ENCODE results near the gene STK10.
A peak's percentile ranks its signal among the peaks of the same experiment; 100 is the strongest.
"Not testable (repeated sequence)": the region's sequence is repeated elsewhere in the genome, so short reads cannot be mapped to it uniquely, and the experiment has no call there.

STK10 gene

GRCh38 chr5:172048539-172049101, 139.4 kb downstream of the STK10 start:
- no peak for FAIRE-seq

GRCh38 chr5:172048170-172048422, 139.9 kb downstream of the STK10 start:
- FAIRE-seq: no peak

GRCh38 chr5:172046593-172046992, 141.4 kb downstream of the STK10 start:
- no peak for FAIRE-seq

DNA sequence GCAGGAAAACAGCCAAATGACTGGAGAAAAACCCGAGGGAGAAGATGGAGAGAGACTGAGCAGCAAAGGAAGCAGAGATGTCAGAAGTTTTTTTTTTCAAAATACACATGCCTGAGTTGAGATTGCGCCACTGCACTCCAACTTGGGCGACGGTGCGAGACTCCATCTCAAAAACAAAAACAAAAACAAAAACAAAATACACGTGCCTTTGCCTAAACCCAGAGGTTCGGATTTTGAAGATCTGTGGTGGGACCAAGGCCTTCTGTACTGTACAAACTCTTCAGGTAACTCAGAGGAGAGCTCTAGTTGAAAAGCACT, 142.8 kb downstream of the STK10 start:
- FAIRE-seq: no peak

GRCh38 chr5:172044631-172045314, 143.3 kb downstream of the STK10 start:
- no peak for FAIRE-seq

DNA sequence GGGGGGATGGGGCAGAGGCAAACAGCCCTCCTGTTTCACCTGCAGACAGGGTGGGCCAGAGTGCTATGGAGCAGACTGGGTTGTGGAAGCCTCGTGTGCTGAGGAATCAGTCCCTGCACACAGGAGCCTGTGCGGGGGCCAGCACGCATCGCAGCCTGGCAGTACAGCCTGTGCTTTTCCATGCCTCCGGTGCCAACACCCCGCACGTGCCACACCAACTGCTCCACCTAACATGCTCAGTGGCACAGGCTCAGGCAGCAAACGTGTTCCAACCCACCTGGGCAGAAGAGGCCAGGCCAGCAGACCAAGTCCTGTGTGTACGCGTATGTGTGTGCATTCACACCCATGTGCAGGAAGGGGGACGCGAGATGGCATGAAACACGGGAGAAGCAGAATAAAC, 144.2 kb downstream of the STK10 start:
- no peak for FAIRE-seq

- FAIRE-seq: no peak
These were observed 145.8 kb downstream of the STK10 start for GRCh38 chr5:172042183-172042582.

DNA sequence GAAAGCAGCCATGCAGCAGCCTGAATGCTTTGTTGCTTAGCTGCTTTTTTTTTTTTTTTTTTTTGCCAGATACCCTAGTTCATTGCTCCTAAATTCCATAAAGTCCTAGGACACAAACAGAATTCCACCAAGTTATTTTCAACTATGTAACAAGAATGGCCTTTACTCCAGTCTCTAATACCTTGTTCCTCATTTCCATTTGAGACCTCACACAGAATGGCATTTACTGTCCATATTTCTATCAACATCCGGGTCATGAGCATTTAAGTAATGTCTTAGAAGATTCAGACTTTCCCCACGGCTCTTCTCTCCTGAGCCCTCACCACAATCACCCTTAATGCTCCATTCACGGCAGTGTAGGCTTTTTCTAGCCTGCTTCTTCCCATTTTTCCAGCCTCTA, 149.9 kb downstream of the STK10 start:
- FAIRE-seq: no peak

DNA sequence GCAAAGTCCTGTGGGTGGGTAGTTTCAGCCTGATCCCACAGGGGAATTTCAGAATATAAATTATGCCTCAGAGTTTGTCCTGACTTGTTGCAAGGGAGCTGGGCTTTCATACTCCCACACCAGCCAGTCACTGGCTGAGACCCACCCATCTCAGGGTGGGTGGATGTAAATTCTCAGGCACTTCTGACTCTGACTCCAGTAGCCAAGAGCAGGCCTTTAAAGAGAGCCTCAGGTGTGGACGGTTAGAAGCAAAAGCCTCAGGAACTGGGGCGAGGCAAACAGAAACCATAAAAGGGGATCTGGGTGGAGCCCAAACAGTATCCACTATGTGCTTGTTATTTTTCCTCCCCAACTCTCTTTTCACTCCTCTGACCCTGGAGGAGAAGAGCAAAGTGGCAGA, 153.0 kb downstream of the STK10 start:
- FAIRE-seq: no peak

DNA sequence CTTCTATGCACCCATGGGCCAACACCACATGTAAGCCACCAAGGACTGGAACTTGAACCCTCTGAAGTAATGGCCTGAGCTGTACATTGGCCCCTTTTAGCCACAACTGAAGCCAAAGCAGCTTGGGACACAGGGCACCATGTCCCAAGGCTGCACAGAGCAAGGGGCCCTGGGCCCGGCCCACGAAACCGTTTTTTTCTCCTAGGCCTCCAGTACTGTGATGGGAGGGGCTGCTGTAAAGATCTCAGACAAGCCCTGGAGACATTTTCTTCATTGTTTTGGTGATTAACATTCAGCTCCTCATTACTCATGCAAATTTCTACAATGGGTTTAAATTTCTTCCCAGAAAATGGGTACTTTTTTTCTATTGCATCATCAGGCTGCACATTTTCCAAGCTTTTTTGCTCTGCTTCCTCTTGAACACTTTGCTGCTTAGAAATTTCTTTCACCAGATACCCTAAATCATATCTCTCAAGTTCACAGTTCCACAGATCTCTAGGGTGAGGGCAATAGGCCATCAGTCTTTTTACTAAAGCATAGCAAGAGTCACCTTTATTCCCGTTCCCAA, 156.0 kb downstream of the STK10 start:
- no peak for FAIRE-seq

GRCh38 chr5:172029876-172030275, 158.1 kb downstream of the STK10 start:
- no peak for FAIRE-seq

DNA sequence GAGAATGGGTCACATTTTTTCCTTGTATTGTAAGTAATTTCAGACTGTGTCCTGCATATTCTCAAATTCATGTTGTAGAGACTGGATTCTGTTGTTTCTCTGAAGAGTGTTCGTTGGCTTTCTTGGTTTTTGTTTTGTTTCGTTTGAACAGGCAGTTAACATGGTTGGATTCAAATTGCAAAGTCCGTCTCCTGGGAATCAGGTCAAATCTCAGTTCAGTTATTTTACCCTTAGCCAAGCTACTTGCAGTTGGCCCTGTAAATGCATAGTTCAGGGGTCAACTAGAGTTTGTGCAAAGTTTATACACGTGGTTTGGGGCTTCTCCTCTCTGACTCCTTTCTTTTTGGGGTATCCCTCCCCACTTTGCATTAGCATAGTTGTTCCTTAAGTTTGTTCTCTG, 159.9 kb downstream of the STK10 start:
- FAIRE-seq: no peak

DNA sequence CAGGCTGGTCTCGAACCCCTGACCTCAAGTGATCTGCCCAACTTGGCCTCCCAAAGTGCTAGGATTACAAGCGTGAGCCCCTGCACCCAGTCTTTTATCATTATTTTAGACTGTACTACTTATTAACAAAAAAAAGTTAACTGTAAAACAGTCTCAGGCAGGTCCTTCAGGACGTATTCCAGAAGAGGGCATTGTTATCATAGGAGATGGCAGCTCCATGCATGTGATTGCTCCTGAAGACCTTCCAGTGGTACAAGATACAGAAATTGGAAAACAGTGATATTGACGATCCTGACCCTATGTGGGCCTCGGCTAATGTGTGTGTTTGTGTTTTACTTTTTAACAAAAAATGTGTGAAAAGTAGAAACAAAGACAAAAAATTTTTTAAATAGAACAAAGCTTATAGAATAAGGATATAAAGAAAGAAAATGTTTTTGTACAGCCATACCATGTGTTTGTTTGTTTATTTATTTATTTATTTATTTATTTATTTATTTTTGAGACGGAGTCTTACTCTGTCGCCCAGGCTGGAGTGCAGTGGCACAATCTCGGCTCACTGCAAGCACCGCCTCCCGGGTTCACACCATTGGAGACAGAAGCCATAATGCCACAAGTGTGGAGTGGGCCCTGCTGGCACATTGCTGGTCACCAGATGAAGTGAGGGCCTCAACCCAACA, 167.8 kb downstream of the STK10 start:
- not testable (repeated sequence) for FAIRE-seq

- no peak for FAIRE-seq
These were observed 172.7 kb downstream of the STK10 start for GRCh38 chr5:172015346-172015745.

GRCh38 chr5:172010278-172010677, 177.7 kb downstream of the STK10 start:
- no peak for FAIRE-seq

DNA sequence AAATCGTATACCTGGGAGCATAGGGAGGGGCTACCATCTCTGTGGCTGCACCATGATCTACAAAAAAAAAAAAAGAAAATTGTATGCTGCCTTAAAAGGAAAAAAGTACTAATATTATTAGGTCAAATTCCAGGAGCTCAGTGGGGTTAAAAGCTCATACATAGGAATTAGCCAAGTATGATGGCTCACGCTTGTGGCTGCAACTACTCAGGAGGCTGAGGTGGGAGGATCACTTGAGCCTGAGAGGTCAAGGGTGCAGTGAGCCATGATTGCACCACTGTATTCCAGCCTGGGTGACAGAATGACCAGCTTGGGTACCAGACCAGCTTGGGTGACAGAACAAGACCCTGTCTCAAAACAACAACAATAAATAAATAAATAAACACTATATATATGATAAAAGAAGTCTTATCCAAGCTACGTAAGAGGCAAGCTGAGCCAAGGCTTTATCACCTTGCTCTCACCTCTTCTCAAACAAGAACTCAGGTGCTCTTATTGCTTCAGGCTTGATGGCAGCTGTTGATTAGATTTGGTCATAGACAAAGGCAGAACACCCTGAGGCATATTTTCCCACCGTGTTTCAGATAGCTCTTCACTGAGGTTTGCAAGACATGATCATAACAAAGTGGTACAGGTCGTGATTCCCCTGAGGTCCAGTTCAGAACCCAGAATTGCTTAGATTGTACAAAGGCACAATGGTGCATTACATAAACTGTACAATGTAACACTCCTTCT, 178.3 kb downstream of the STK10 start:
- FAIRE-seq: no peak

- FAIRE-seq: no peak
These were observed 179.3 kb downstream of the STK10 start for GRCh38 chr5:172008689-172009141.

DNA sequence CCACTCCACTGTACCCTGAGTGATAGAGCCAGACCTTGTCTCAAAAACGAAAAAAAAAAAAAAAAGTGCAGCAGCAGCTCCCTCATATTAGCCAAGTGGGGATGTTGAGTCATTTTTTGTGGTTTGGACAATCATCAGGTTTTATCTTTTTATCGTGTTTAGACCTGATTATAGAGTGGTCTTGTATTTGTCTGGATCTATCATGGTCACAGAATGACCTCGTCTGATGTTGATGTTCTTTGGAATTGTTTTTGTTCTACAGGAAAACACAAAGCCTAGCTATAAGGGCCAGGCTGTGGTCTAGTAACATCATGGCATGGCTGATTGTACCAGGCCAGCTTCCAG, 179.9 kb downstream of the STK10 start:
- FAIRE-seq: no peak

DNA sequence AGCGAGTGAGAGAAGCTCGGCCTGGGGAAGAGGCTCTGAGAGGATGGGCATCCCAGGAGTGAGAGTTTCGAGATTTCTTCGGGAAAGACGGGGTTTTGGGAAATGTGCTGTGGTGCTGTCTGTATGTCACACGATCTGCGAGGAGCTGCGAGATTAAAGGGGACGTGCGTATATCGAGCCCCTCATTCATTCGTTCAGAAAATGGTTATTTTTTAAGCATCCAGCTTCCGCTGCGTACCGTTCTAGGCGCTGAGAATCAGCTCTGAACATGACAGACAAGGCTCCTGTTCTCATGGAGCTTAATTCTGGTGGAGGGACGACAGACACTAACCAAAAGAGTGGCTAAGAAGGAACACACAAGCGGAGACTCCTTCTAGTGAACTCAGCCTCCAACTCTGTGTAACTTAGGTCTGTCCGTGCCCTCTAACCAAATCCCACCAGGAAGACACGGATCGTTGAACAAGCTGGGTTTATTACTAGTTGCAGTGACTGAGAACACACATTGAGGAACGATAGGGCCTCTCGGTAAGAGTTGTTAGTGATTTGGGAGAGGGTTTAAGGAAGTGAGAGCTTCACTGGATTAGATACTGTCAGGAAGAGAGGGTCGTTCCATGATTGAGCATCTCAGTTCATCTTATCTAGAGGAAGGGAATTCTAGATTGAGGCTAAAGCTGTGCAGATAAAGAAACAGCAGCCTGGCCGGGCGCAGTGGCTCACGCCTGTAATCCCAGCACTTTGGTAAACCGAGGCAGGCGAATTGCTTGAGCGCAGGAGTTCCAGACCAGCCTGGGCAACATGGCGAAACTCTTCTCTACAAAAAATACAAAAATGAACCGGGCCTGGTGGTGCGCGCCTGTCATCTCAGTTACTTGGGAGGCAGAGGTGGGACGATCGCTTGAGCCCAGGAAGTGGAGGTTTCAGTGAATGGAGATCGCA, 180.6 kb downstream of the STK10 start:
- FAIRE-seq: no peak

DNA sequence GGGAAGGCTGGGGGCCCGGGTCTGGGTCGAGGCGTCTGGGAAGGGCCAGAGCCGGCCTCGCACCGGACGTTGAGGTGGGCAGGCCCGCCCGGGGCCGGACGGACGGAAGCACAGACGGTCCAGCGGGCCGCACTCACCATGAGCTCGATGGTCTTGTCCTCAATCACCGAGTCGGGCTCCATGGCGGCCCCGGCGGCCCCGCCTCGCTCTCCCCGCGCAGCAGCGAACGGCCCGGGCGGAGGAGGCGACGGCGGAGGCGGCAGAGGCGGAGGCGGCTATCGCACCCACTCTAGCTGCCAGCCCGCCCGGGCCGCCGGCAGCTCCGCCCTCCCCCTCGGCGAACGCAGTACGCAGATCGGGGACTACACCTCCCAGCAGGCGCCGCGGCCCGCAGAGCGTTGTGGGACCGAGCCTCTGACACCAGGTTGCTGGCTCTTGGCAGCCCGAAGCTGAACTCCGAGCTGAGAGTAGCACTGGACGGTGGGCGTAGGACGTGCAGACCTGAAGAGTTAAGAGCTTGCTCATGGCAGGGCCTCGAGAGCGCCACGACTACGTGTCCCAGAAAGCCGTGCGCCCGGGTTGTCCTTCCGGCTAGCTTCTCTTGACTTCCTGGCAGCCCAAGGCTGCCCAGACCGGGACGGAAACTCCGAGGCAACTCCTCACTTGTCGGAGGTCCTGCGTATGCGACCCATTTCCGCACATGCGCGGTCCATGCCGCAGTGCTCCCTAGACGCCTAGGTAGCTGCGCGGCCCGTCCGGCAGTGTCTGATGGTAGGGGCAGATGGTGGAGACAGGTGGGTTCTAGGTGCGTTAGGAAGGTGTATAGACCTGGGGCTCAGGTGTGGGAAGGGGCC, 181.5 kb downstream of the STK10 start, which contains the start of gene FBXW11:
FBXW11 (minus strand) TSS at position 318 of the 854 bp plus-strand sequence; CDS start at position 182, 136 bp downstream.
- FAIRE-seq: peak; percentile 91

- FAIRE-seq: no peak
These were observed 182.2 kb downstream of the STK10 start for GRCh38 chr5:172005708-172006320.

Measured in G401.6 (cell line).